Ishikawa (cell line): ENCODE measurements around the gene GJD3.

Source experiments
- CEBPB ChIP-seq: IDR thresholded peaks from 2 replicates; pipeline ENCODE4 v1.6.1; 2012
- CREB1 ChIP-seq: IDR thresholded peaks from 2 replicates; pipeline ENCODE4 v1.6.1; 2012; ENCODE audit warnings: low read depth
- EGR1 ChIP-seq: IDR thresholded peaks from 2 replicates; pipeline ENCODE4 v1.6.1; 2012
- EP300 ChIP-seq: IDR thresholded peaks from 2 replicates; pipeline ENCODE4 v1.6.1; 2012; ENCODE audit warnings: borderline replicate concordance
- FOXM1 ChIP-seq: IDR thresholded peaks from 2 replicates; pipeline ENCODE4 v1.6.1; 2012; ENCODE audit warnings: low read depth, borderline replicate concordance
- MAX ChIP-seq: IDR thresholded peaks from 2 replicates; pipeline ENCODE4 v1.6.1; 2012
- NFIC ChIP-seq: IDR thresholded peaks from 2 replicates; pipeline ENCODE4 v1.6.1; 2012
- RAD21 ChIP-seq: IDR thresholded peaks from 2 replicates; pipeline ENCODE4 v1.6.1; 2012; ENCODE audit warnings: low read depth
- REST ChIP-seq: IDR thresholded peaks from 2 replicates; pipeline ENCODE4 v1.6.1; 2012; ENCODE audit warnings: low read depth, mild to moderate bottlenecking
- TAF1 ChIP-seq: IDR thresholded peaks from 2 replicates; pipeline ENCODE4 v1.6.1; 2012; ENCODE audit warnings: low read depth, mild to moderate bottlenecking
- TCF12 ChIP-seq: IDR thresholded peaks from 2 replicates; pipeline ENCODE4 v1.6.1; 2012; ENCODE audit warnings: low read depth
- TEAD4 ChIP-seq: IDR thresholded peaks from 2 replicates; pipeline ENCODE4 v1.6.1; 2012
- USF1 ChIP-seq: IDR thresholded peaks from 2 replicates; pipeline ENCODE4 v1.6.1; 2012
- YY1 ChIP-seq: IDR thresholded peaks from 2 replicates; pipeline ENCODE4 v1.6.1; 2012; ENCODE audit warnings: low read depth
- ZBTB7A ChIP-seq: IDR thresholded peaks from 2 replicates; pipeline ENCODE4 v1.6.1; 2012; ENCODE audit warnings: low read depth

GJD3 gene

GRCh38 chr17:40369923-40370322 lies 5.4 kb upstream of the GJD3 start:
- TF ChIP-seq CEBPB (no peak), EGR1 (no peak), CREB1 (no peak), REST (no peak), TEAD4 (no peak), YY1 (no peak), EP300 (no peak), MAX (no peak), RAD21 (no peak), TCF12 (no peak), TAF1 (no peak), FOXM1 (no peak), NFIC (no peak), ZBTB7A (no peak), USF1 (no peak)

- TF ChIP-seq TAF1: no peak
- no peak for TF ChIP-seq YY1
- TF ChIP-seq REST: no peak
- no peak for TF ChIP-seq USF1
- TF ChIP-seq EGR1: no peak
- no peak for TF ChIP-seq TCF12
- no peak for TF ChIP-seq TEAD4
- no peak for TF ChIP-seq EP300
- TF ChIP-seq MAX: no peak
- TF ChIP-seq ZBTB7A: no peak
- no peak for TF ChIP-seq RAD21
- no peak for TF ChIP-seq FOXM1
- TF ChIP-seq CREB1: no peak
- no peak for TF ChIP-seq CEBPB
- TF ChIP-seq NFIC: no peak
These were observed 2.5 kb upstream of the GJD3 start for GRCh38 chr17:40366861-40367518.

- TF ChIP-seq ZBTB7A (no peak), MAX (no peak), RAD21 (no peak), EGR1 (no peak), USF1 (no peak), REST (no peak), EP300 (no peak), CEBPB (no peak), TEAD4 (no peak), FOXM1 (no peak), YY1 (no peak), NFIC (no peak), TAF1 (no peak), TCF12 (no peak), CREB1 (no peak)
These were observed 1.7 kb upstream of the GJD3 start for GRCh38 chr17:40366076-40366860.
